Measurements from ENCODE around the gene DNM2. TPM values are rescaled to one million over a fixed set of nuclear protein-coding genes. Genes with fewer than 3 reads are reported as not detected.
A peak's percentile ranks its signal among the peaks of the same experiment; 100 is the strongest.

The DNM2 gene
- total and polyA plus RNA-seq, 2 of the 13 experiments (the other 11 are each of a cell fraction or from before 2014, with no cell fraction given), result 41.7 to 59.8 TPM

DNA sequence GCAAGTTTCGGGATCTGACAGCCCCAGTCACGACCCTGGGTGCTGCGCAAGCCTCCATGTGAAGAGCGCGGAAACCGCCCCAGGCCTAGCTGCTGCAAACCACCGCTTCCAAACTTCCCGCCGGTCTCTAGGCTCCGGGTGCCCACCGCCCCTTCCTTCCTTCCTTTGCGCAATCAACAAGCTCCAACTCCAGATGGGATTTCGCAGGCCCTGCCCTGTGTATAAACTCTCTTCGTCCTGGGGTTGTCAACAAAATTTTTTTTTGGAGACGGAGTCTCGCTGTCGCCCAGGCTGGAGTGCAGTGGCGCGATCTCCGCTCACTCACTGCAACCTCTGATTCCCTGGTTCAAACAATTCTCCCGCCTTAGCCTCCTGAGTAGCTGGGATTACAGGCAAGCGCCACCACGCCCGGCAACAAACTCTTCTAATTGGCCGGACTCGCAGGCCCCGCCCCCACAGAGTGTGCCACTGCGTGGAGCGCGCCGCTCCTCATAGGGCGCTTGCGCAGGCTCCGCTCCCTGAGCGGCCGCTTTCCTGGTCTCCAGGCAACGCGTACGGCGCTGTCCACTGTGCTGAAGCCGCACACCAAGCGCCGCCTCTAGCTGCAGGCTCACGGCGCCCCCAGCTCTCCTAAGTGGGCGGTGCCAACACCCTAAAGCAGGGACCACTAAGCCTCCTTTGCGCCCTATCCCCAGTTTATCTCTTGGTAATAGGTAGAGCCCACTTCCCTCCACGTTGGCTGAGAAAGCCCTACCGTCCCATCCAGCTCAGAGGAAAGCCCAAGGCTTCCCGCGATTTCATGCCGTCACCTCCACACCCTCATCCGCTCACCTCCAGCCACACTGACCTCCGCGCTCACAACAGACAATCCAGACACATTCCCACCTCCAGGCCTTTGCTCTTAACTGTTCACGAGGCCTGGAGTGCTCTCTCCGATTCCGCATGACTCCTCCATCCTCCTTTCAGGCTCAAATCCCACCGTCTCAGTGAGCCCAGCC lies 22.2 kb upstream of the DNM2 start (continued):
- TF ChIP-seq, protein P1, sequence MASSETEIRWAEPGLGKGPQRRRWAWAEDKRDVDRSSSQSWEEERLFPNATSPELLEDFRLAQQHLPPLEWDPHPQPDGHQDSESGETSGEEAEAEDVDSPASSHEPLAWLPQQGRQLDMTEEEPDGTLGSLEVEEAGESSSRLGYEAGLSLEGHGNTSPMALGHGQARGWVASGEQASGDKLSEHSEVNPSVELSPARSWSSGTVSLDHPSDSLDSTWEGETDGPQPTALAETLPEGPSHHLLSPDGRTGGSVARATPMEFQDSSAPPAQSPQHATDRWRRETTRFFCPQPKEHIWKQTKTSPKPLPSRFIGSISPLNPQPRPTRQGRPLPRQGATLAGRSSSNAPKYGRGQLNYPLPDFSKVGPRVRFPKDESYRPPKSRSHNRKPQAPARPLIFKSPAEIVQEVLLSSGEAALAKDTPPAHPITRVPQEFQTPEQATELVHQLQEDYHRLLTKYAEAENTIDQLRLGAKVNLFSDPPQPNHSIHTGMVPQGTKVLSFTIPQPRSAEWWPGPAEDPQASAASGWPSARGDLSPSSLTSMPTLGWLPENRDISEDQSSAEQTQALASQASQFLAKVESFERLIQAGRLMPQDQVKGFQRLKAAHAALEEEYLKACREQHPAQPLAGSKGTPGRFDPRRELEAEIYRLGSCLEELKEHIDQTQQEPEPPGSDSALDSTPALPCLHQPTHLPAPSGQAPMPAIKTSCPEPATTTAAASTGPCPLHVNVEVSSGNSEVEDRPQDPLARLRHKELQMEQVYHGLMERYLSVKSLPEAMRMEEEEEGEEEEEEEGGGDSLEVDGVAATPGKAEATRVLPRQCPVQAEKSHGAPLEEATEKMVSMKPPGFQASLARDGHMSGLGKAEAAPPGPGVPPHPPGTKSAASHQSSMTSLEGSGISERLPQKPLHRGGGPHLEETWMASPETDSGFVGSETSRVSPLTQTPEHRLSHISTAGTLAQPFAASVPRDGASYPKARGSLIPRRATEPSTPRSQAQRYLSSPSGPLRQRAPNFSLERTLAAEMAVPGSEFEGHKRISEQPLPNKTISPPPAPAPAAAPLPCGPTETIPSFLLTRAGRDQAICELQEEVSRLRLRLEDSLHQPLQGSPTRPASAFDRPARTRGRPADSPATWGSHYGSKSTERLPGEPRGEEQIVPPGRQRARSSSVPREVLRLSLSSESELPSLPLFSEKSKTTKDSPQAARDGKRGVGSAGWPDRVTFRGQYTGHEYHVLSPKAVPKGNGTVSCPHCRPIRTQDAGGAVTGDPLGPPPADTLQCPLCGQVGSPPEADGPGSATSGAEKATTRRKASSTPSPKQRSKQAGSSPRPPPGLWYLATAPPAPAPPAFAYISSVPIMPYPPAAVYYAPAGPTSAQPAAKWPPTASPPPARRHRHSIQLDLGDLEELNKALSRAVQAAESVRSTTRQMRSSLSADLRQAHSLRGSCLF (CRISPR knock-in tag; IDR thresholded peaks at IDR 0.05; ENCODE audit: borderline replicate concordance), result peak; percentile 85; the same call in 1 of the 2 replicates
- TF ChIP-seq ZNF251 (CRISPR knock-in tag; IDR thresholded peaks at IDR 0.05), result no peak
- TF ChIP-seq, protein P2, sequence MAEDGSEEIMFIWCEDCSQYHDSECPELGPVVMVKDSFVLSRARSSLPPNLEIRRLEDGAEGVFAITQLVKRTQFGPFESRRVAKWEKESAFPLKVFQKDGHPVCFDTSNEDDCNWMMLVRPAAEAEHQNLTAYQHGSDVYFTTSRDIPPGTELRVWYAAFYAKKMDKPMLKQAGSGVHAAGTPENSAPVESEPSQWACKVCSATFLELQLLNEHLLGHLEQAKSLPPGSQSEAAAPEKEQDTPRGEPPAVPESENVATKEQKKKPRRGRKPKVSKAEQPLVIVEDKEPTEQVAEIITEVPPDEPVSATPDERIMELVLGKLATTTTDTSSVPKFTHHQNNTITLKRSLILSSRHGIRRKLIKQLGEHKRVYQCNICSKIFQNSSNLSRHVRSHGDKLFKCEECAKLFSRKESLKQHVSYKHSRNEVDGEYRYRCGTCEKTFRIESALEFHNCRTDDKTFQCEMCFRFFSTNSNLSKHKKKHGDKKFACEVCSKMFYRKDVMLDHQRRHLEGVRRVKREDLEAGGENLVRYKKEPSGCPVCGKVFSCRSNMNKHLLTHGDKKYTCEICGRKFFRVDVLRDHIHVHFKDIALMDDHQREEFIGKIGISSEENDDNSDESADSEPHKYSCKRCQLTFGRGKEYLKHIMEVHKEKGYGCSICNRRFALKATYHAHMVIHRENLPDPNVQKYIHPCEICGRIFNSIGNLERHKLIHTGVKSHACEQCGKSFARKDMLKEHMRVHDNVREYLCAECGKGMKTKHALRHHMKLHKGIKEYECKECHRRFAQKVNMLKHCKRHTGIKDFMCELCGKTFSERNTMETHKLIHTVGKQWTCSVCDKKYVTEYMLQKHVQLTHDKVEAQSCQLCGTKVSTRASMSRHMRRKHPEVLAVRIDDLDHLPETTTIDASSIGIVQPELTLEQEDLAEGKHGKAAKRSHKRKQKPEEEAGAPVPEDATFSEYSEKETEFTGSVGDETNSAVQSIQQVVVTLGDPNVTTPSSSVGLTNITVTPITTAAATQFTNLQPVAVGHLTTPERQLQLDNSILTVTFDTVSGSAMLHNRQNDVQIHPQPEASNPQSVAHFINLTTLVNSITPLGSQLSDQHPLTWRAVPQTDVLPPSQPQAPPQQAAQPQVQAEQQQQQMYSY (CRISPR knock-in tag; IDR thresholded peaks at IDR 0.05), result peak; percentile 59; the same call in 1 of the 2 replicates
- TF ChIP-seq ETV5 (CRISPR knock-in tag; IDR thresholded peaks at IDR 0.05; ENCODE audit: borderline replicate concordance), result peak; percentile 46; the same call in 1 of the 2 replicates
- no peak for TF ChIP-seq ZSCAN21 (CRISPR knock-in tag; IDR thresholded peaks at IDR 0.05; ENCODE audit: borderline replicate concordance)
- TF ChIP-seq ZNF709 (CRISPR knock-in tag; IDR thresholded peaks at IDR 0.05), result peak; percentile 93
- TF ChIP-seq, protein P3, sequence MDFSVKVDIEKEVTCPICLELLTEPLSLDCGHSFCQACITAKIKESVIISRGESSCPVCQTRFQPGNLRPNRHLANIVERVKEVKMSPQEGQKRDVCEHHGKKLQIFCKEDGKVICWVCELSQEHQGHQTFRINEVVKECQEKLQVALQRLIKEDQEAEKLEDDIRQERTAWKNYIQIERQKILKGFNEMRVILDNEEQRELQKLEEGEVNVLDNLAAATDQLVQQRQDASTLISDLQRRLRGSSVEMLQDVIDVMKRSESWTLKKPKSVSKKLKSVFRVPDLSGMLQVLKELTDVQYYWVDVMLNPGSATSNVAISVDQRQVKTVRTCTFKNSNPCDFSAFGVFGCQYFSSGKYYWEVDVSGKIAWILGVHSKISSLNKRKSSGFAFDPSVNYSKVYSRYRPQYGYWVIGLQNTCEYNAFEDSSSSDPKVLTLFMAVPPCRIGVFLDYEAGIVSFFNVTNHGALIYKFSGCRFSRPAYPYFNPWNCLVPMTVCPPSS (IDR thresholded peaks at IDR 0.05), result no peak
- TF ChIP-seq PRPF4 (IDR thresholded peaks at IDR 0.05; ENCODE audit: low read depth, low read length, poor library complexity, severe bottlenecking), result no peak
- TF ChIP-seq CHCHD3 (CRISPR knock-in tag; IDR thresholded peaks at IDR 0.05), result no peak
- TF ChIP-seq ZNF713 (CRISPR knock-in tag; IDR thresholded peaks at IDR 0.05), result no peak
- TF ChIP-seq MTA1 (CRISPR knock-in tag; IDR thresholded peaks at IDR 0.05; ENCODE audit: borderline replicate concordance), result no peak
- no peak for TF ChIP-seq SMC3 (IDR thresholded peaks at IDR 0.05; ENCODE audit: low read length)
- TF ChIP-seq, protein P4, sequence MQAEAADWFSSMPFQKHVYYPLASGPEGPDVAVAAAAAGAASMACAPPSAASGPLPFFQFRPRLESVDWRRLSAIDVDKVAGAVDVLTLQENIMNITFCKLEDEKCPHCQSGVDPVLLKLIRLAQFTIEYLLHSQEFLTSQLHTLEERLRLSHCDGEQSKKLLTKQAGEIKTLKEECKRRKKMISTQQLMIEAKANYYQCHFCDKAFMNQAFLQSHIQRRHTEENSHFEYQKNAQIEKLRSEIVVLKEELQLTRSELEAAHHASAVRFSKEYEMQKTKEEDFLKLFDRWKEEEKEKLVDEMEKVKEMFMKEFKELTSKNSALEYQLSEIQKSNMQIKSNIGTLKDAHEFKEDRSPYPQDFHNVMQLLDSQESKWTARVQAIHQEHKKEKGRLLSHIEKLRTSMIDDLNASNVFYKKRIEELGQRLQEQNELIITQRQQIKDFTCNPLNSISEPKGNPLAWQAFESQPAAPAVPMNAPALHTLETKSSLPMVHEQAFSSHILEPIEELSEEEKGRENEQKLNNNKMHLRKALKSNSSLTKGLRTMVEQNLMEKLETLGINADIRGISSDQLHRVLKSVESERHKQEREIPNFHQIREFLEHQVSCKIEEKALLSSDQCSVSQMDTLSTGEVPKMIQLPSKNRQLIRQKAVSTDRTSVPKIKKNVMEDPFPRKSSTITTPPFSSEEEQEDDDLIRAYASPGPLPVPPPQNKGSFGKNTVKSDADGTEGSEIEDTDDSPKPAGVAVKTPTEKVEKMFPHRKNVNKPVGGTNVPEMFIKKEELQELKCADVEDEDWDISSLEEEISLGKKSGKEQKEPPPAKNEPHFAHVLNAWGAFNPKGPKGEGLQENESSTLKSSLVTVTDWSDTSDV (CRISPR knock-in tag; IDR thresholded peaks at IDR 0.05), result peak; percentile 85
- TF ChIP-seq ZBTB7B (CRISPR knock-in tag; IDR thresholded peaks at IDR 0.05), result peak; percentile 73

All from HepG2 (cell line).